Cardiac fibroblast (primary cell): ENCODE results near the gene DIAPH3.
A peak's percentile ranks its signal among the peaks of the same experiment; 100 is the strongest.

ENCODE experiments used
- DNase-seq, 2 donors: peaks; one replicate each; pipeline versions ENCODE4 v3.0.0 to v3.0.0-alpha.2; 2010; ENCODE audit warnings: low read depth in 2 of 2
- H3K4me3 ChIP-seq, 2 donors: replicated peaks in 1 of 2; 1 replicate in 1 of 2; 2 replicates in 1 of 2; pipeline ENCODE4 v1.5.1; 2011; ENCODE audit warnings: low read depth in 2 of 2, low read length in 2 of 2, mild to moderate bottlenecking in 2 of 2, moderate library complexity in 1 of 2
- TF ChIP-seq, protein P1 (sequence below): IDR thresholded peaks from one replicate; pipeline ENCODE4 v1.5.1; 2011; ENCODE audit warnings: low read depth, mild to moderate bottlenecking, low read length, inconsistent platforms

DIAPH3 gene

DNA sequence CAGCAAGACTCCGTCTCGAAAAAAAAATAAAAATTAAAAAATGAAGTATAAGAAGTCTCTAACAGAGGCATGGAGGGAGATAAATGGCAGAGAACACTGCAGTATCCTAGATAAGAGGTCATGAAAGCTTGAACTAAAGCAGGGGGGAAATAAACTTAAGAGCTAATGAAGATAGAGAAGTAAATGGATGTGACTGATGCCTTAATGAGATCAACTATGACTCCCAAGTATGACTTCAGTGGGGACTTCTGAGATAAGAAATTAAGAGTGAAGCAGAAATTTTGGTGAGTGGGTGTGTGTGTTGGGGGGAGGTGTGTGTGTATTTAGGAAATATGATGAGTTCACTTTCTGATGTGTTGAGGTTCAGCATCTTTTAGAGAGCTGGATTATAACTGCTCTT is 55.1 kb downstream of the DIAPH3 start:
- no peak overlapping the region for H3K4me3 ChIP-seq
- TF ChIP-seq, protein P1, sequence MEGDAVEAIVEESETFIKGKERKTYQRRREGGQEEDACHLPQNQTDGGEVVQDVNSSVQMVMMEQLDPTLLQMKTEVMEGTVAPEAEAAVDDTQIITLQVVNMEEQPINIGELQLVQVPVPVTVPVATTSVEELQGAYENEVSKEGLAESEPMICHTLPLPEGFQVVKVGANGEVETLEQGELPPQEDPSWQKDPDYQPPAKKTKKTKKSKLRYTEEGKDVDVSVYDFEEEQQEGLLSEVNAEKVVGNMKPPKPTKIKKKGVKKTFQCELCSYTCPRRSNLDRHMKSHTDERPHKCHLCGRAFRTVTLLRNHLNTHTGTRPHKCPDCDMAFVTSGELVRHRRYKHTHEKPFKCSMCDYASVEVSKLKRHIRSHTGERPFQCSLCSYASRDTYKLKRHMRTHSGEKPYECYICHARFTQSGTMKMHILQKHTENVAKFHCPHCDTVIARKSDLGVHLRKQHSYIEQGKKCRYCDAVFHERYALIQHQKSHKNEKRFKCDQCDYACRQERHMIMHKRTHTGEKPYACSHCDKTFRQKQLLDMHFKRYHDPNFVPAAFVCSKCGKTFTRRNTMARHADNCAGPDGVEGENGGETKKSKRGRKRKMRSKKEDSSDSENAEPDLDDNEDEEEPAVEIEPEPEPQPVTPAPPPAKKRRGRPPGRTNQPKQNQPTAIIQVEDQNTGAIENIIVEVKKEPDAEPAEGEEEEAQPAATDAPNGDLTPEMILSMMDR, result no peak
- no peak for DNase-seq

DNA sequence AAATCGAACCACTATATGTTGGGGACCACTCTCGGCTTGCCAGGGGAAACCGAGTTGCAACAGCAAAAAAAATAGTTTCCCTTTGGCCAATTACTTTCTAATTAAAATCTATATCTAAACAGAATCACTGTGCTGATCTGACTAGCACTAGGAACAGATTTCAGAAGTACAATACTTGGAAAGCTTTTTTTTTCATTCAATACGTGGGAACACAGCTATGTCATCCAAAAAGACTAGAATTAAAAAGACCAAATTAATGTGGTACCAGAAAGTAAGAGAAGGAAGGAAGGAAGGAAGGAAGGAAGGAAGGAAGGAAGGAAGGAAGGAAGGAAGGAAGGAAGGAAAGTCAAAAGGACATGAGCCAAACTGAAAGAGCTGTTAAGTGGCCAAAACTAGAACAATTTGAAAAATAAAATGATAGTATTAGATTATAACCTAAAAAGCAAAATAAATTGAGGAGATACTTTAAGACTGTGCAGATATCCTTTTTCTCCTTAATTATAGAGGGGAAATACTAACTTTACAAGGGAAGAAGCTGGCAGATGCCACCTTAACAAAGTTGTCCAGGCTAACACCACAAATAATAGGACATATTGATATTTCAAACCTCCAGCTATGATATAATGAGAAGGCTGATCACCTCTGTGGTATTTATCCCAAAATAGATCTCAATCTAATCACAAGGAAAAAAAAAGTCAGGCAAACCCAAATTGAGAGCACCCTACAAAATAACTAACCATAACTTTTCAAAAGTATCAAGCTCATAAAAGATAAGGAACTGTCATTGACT is 63.9 kb downstream of the DIAPH3 start:
- no peak for DNase-seq
- H3K4me3 ChIP-seq, result no peak overlapping the region
- TF ChIP-seq, protein P1, result no peak

DNA sequence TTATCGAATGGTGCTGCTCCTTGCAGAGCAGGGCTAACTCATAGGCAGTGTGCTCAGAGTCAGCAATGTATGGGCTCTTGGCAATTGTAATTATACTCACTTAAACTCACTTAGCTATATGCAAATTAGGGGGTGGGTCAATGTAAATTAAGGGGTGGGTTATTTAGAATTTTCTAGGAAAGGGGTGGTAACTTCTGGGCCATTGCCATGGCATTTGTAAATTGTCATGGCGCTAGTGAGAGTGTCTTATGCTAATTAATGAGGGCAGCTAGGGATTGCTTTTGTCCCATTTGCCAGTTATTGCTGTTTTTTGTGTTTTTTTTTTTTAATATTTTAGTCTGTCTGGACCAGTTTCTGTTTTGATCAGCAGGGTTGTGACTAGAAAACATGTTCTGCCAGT is 68.4 kb downstream of the DIAPH3 start:
- TF ChIP-seq, protein P1, result no peak
- H3K4me3 ChIP-seq, result no peak overlapping the region
- DNase-seq, result no peak

DNA sequence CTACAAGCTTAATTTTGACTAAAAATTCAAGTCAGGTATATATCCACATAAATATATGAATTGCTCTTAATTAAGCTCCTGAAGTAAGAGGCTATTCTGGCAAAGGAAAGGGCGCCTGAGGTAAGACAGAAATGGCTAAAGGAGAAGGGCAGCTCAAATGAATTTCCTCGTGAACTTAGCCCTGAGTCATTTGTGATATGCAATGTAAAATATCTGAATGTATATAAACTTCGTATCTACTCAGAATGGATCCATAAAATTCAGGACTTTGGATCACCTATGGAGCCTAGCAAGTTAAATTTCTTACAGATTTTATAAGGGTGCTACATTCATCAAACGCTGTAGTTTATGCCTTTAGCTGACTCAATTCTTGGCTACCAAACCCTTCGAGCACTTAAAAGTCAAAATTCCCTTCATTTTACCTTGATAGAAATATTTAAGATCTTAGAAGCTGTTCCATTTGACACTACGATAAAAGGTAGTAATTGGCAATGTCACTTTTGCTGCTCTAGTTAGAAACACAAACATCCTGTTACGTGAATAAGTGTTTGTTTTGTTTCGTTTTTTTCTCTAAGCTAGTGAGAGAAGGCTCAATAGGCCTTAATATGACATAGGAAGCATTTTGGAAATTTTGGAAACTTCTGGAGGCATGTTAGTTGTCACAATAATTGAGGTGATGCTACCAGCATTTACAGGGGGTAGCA is 69.2 kb downstream of the DIAPH3 start:
- no peak overlapping the region for H3K4me3 ChIP-seq
- TF ChIP-seq, protein P1, result no peak
- DNase-seq, result no peak

DNA sequence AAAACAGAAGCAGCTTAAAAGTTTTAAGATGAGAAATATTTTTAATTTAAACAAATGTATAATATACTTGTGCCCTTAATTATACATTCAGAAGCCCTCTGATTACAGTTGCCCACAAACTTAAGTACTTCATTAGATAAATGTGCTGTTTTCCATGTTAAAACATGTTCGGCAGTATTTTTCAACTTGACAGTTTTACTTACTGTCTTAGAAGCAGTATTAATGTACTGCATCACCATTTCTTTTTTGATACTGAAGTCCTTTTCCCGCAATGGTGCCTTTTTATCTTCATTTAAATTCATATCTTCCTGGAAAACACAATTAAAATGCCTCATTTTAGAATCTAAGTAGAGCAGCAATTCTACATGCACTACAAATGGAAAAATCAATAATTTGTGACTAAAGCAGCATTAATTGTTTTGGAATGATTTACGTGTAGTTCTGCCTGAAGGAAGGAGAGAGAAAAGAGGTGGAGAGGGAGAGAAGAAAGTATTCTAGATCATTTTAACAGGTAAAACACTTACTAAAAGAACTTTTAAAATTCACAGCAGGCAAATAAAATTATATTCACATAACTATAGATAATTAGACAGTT is 70.2 kb downstream of the DIAPH3 start:
- H3K4me3 ChIP-seq, result no peak overlapping the region
- DNase-seq, result no peak
- TF ChIP-seq, protein P1, result no peak

DNA sequence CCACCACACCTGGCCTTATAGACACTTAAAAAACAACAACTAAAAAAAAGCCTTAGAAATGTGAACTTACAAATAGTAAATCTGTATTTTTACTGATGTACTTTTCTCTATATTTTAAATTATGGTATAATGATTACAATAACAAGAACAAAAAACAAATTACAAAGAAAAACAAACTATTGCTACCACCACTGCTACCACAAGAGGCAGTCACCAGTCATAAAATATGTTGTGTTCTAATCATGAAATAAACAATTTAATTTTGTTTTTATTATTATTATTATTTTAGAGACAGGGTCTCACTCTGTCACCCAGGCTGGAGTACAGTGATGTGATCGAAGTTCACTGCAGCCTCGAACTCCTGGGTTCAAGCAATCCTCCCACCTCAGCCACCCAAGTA is 72.2 kb downstream of the DIAPH3 start:
- no peak overlapping the region for H3K4me3 ChIP-seq
- no peak for DNase-seq
- TF ChIP-seq, protein P1, result peak; percentile 16
